ENCODE data around the gene SMG6. TPM values are rescaled to one million over a fixed set of nuclear protein-coding genes. Genes with fewer than 3 reads are reported as not detected.
"Not testable (repeated sequence)": the region's sequence is repeated elsewhere in the genome, so short reads cannot be mapped to it uniquely, and the experiment has no call there.

Gene SMG6
- total RNA-seq, 3 donors from 2014 or later, result 24.9 to 29.3 (median 29.0) TPM

DNA sequence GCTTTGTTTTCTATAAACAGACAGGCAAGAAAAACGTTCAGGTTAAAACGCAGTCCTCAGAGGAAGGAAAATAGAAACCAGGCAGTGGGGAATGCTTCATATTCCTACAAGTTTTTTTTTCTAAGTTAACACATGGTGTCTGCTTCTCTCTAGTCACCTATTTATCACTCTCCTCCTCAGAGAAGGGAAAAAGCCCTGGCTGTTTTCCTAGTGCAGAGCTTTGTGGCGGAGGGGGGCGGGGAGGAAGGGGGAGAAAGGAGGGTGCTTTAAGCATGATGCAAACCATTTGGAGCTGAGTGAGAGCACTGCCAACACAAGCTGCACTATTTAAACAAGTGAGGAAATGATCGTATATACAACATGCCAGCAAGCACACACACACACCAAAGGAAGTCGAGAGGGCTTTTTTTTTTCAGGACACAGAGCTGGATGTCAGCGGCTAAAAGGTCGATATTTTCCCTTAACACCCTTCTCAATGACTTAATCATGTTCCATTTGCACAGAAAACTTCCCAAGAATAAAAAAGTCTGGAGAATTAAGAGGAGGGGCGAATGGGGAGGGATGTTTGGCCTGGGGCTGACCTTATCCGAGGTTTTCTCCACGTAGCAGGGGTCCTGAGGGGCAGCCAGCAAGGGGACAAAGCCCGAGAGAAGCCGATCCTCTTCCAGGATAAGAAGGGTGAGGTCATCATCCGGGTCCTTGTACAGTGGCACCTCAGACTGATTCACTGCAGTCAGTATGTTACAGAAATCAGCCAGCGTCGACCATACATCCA lies 131.3 kb downstream of the SMG6 start:
- H3K36me3 ChIP-seq, result no peaks in the 10 kb centered on the region
- TF ChIP-seq POLR2A (IDR thresholded peaks at IDR 0.05) (no peak), POLR2AphosphoS5 (IDR thresholded peaks at IDR 0.05) (peak in 1 of 3 donors; percentile 45)
- H3K4me3 ChIP-seq, result peak overlapping the region in 1 of 3 donors; percentile 37
- H3K9me3 ChIP-seq, result no peaks in the 10 kb centered on the region
- no peaks in the 10 kb centered on the region for H3K27me3 ChIP-seq
- peak; percentile 63 to 72 for DNase-seq (ENCODE audit: low spot score in 2 of 2)
- intact Hi-C loops (cut with DNase I; ENCODE audit: low total_unique reads), result no loop called here
- H3K4me1 ChIP-seq, result peaks cover 3 to 36% of the 10 kb centered on the region in 2 donors
- H3K27ac ChIP-seq, result peak overlapping the region; percentile 84 to 88

DNA sequence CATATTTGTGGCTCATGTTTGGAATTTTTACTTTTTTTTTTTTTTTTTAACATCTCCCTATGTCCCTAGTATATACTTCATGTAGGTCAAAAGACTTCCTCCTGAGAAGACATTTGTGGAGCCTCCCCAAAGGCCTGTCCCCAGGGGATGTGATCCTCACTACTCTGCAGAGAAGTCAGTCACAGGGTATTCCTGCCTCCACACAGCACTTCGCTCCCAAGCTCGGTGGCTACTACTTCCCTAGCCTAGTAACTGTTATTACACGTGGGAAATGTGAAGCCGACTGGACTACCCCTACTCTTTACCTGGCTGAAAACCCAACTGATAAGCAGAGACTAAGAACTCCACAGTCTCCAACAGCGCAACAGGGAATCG lies 131.9 kb downstream of the SMG6 start:
- intact Hi-C loops (cut with DNase I; ENCODE audit: low total_unique reads), result no loop called here
- TF ChIP-seq, protein P1, sequence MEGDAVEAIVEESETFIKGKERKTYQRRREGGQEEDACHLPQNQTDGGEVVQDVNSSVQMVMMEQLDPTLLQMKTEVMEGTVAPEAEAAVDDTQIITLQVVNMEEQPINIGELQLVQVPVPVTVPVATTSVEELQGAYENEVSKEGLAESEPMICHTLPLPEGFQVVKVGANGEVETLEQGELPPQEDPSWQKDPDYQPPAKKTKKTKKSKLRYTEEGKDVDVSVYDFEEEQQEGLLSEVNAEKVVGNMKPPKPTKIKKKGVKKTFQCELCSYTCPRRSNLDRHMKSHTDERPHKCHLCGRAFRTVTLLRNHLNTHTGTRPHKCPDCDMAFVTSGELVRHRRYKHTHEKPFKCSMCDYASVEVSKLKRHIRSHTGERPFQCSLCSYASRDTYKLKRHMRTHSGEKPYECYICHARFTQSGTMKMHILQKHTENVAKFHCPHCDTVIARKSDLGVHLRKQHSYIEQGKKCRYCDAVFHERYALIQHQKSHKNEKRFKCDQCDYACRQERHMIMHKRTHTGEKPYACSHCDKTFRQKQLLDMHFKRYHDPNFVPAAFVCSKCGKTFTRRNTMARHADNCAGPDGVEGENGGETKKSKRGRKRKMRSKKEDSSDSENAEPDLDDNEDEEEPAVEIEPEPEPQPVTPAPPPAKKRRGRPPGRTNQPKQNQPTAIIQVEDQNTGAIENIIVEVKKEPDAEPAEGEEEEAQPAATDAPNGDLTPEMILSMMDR (IDR thresholded peaks at IDR 0.05), result no peak
- TF ChIP-seq POLR2AphosphoS5 (IDR thresholded peaks at IDR 0.05) (no peak), POLR2A (IDR thresholded peaks at IDR 0.05) (no peak)
- no peak for DNase-seq (ENCODE audit: low spot score in 2 of 2)
- Histone ChIP-seq H3K27me3 (no peaks in the 10 kb centered on the region), H3K36me3 (no peaks in the 10 kb centered on the region), H3K4me3 (peak overlapping the region in 1 of 3 donors; percentile 37), H3K27ac (peak overlapping the region; percentile 84 to 88), H3K4me1 (peaks cover 3 to 30% of the 10 kb centered on the region in 2 donors), H3K9me3 (no peaks in the 10 kb centered on the region)

DNA sequence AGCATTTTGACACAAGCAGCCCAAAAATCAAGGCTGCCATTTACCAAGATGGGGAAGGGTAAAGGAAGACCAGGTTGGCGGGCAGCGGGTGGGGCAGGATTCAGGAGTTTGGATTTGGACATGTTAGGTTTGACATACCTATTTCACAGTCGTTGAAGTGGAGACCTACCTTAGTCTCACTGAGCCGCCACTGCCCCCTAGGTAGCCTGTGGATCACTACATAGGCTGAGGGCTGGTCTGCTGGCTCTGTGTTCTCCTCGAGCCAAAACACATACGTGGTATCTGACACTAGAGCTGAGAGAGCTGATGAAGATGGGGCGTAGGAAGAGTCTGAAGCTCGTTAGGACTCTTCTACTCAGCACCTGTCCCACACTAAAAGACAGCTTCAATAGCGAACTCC lies 133.6 kb downstream of the SMG6 start:
- Histone ChIP-seq H3K27ac (no peak overlapping the region), H3K4me3 (no peak overlapping the region), H3K4me1 (peaks cover 3 to 16% of the 10 kb centered on the region in 2 donors), H3K36me3 (no peaks in the 10 kb centered on the region), H3K27me3 (no peaks in the 10 kb centered on the region), H3K9me3 (no peaks in the 10 kb centered on the region)
- intact Hi-C loops (cut with DNase I; ENCODE audit: low total_unique reads), result no loop called here
- no peak for DNase-seq (ENCODE audit: low spot score in 2 of 2)
- TF ChIP-seq POLR2AphosphoS5 (IDR thresholded peaks at IDR 0.05) (no peak), POLR2A (IDR thresholded peaks at IDR 0.05) (no peak)
- TF ChIP-seq, protein P1 (IDR thresholded peaks at IDR 0.05), result no peak

DNA sequence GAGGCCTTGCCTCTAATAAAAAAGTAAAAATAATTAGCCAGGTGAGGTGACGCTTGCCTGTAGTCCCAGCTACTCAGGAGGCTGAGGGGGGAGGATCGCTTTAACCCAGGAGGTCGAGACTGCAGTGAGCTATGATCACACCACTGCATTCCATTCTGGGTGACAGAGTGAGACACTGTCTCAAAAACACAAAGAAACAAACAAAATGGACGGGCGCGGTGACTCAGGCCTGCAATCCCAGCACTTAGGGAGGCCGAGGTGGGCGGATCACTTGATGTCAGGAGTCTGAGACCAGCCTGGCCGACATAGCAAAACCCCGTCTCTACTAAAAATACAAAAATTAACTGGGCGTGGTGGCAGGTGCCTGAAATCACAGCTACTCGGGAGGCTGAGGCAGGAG lies 137.9 kb downstream of the SMG6 start:
- H3K27me3 ChIP-seq; intact Hi-C loops (cut with DNase I; ENCODE audit: low total_unique reads); H3K4me1 ChIP-seq: not testable (repeated sequence)

DNA sequence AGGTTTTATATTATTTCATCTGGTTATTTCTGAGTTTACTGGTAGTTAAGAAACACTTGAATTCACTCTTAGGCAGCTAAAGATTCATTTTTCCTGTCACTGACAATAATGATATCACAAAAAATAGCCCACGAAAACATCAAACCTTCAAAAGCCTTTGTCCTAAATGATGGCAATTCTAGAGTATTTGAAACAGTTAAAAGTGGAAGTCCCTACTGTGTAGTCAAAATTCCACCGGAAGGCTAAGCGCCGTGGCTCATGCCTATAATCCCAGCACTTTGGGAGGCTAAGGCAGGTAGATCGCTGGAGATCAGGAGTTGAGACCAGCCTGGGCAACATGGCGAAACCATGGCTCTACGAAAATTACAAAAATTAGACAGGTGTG lies 145.2 kb downstream of the SMG6 start:
- no peak for DNase-seq (ENCODE audit: low spot score in 2 of 2)
- Histone ChIP-seq H3K9me3 (no peaks in the 10 kb centered on the region), H3K4me3 (no peak overlapping the region), H3K27ac (peak overlapping the region in 1 of 2 donors; percentile 39), H3K27me3 (no peaks in the 10 kb centered on the region), H3K4me1 (no peaks in the 10 kb centered on the region), H3K36me3 (no peaks in the 10 kb centered on the region)
- TF ChIP-seq POLR2A (IDR thresholded peaks at IDR 0.05) (no peak), POLR2AphosphoS5 (IDR thresholded peaks at IDR 0.05) (no peak)
- TF ChIP-seq, protein P1 (IDR thresholded peaks at IDR 0.05), result no peak
- intact Hi-C loops (cut with DNase I; ENCODE audit: low total_unique reads), result no loop called here

More for the DNA sequence above, 137.9 kb downstream of the SMG6 start:
- H3K36me3 ChIP-seq; H3K9me3 ChIP-seq; H3K4me3 ChIP-seq; DNase-seq (ENCODE audit: low spot score in 2 of 2); H3K27ac ChIP-seq: not testable (repeated sequence)

DNA sequence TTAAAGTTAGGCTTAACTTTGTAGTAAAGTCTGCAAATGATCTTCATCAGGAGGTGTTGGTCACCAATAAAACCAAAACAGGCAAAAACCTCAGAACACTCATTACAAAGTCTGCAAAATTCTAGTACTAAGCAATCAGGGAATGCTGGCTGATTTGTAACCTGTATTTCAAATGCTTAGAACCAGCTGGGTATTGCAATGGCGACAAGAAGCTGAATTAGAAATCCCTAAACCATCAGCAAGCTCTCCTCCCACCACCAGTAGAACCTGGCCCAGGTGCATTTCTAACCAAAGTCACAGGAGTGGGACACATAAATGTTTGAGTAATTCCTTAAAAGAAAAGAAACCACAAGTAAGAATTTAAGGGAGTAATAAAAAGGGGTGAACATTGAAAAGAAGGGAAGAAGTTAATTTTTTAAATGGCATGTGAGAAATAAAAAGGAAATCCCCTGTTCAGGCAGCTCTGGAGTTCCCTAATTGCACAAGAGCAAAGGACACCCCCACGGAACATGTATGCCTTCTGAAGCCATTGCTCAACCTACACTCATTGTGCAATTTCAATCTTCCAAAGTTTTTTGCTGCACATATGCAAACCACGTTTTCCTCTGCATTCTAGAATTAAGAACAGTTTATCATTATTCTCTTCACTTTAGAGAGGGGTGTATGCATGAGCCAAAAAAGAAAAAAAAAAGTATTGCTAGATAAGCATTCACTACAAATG lies 145.8 kb downstream of the SMG6 start:
- Histone ChIP-seq H3K4me1 (no peaks in the 10 kb centered on the region), H3K9me3 (no peaks in the 10 kb centered on the region), H3K27me3 (no peaks in the 10 kb centered on the region), H3K4me3 (no peak overlapping the region), H3K36me3 (no peaks in the 10 kb centered on the region), H3K27ac (peak overlapping the region in 1 of 2 donors; percentile 57)
- DNase-seq (ENCODE audit: low spot score in 2 of 2), result no peak
- intact Hi-C loops (cut with DNase I; ENCODE audit: low total_unique reads), result no loop called here
- TF ChIP-seq, protein P1 (IDR thresholded peaks at IDR 0.05), result no peak
- TF ChIP-seq POLR2AphosphoS5 (IDR thresholded peaks at IDR 0.05) (peak in 2 of 3 donors; percentile 68 to 74), POLR2A (IDR thresholded peaks at IDR 0.05) (no peak)
